Neuronal stem cell (in vitro differentiated cells): ENCODE results near the gene BAX.
A peak's percentile ranks its signal among the peaks of the same experiment; 100 is the strongest.

Experiments used
- DNase-seq: peaks from one replicate; pipeline ENCODE4 v3.0.0-alpha.2; 2013; ENCODE audit warnings: low spot score
- H2AFZ ChIP-seq: one replicate; pipeline ENCODE4 v1.6.1; 2013; ENCODE audit warnings: mild to moderate bottlenecking, low read length, inconsistent platforms
- H2AK5ac ChIP-seq: 2 replicates; pipeline ENCODE4 v1.6.1; 2013; ENCODE audit warnings: low read depth, mild to moderate bottlenecking, inconsistent platforms, low read length, moderate library complexity, mixed read lengths
- H2BK120ac ChIP-seq: 2 replicates; pipeline ENCODE4 v1.6.1; 2013; ENCODE audit warnings: low read depth, mild to moderate bottlenecking, inconsistent platforms, low read length, moderate library complexity, mixed read lengths
- H2BK12ac ChIP-seq: one replicate; pipeline ENCODE4 v1.6.1; 2013; ENCODE audit warnings: low read length, inconsistent platforms
- H2BK15ac ChIP-seq: 2 replicates; pipeline ENCODE4 v1.6.1; 2013; ENCODE audit warnings: mild to moderate bottlenecking, low read length, inconsistent platforms, mixed read lengths
- H2BK5ac ChIP-seq: one replicate; pipeline ENCODE4 v1.6.1; 2013; ENCODE audit warnings: inconsistent platforms, mild to moderate bottlenecking, low read length, moderate library complexity
- H3K14ac ChIP-seq: one replicate; pipeline ENCODE4 v1.6.1; 2013; ENCODE audit warnings: low read length, inconsistent platforms
- H3K18ac ChIP-seq: 2 replicates; pipeline ENCODE4 v1.6.1; 2013; ENCODE audit warnings: low read length, inconsistent platforms
- H3K23ac ChIP-seq: 2 replicates; pipeline ENCODE4 v1.6.1; 2013; ENCODE audit warnings: low read depth, mild to moderate bottlenecking, mixed read lengths, low read length, inconsistent platforms; ENCODE audit not compliant: poor library complexity
- H3K27ac ChIP-seq: replicated peaks from 3 replicates; pipeline ENCODE4 v1.5.1; 2013; ENCODE audit warnings: low read length, inconsistent platforms
- H3K27me3 ChIP-seq, 3 experiments: 2 replicates each; pipeline ENCODE4 v1.6.1; 2013; ENCODE audit warnings: low read length in 3 of 3, mild to moderate bottlenecking in 2 of 3, inconsistent platforms in 1 of 3, low read depth in 1 of 3, mixed read lengths in 1 of 3, moderate library complexity in 1 of 3; ENCODE audit not compliant: control insufficient read depth in 3 of 3, insufficient read depth in 3 of 3
- H3K36me3 ChIP-seq, 2 donors: replicated peaks in 1 of 2; 2 replicates each; pipeline ENCODE4 v1.6.1; 2013; ENCODE audit warnings: low read length in 2 of 2; ENCODE audit not compliant: control insufficient read depth in 2 of 2, insufficient read depth in 2 of 2
- H3K4ac ChIP-seq: 2 replicates; pipeline ENCODE4 v1.6.1; 2013; ENCODE audit warnings: inconsistent platforms, mild to moderate bottlenecking, low read length, moderate library complexity
- H3K4me1 ChIP-seq, 2 donors: 1 replicate in 1 of 2; 2 replicates in 1 of 2; pipeline ENCODE4 v1.6.1; 2013; ENCODE audit warnings: low read length in 2 of 2, low read depth in 1 of 2; ENCODE audit not compliant: control insufficient read depth in 2 of 2, insufficient read depth in 1 of 2
- H3K4me2 ChIP-seq: one replicate; pipeline ENCODE4 v1.6.1; 2013; ENCODE audit warnings: mild to moderate bottlenecking, low read length, inconsistent platforms; ENCODE audit not compliant: insufficient read depth, poor library complexity, severe bottlenecking
- H3K4me3 ChIP-seq, 2 donors: 2 replicates each; pipeline ENCODE4 v1.5.1; 2013; ENCODE audit warnings: low read length in 2 of 2, mild to moderate bottlenecking in 2 of 2, inconsistent platforms in 1 of 2, moderate library complexity in 1 of 2
- H3K79me1 ChIP-seq: one replicate; pipeline ENCODE4 v1.6.1; 2013; ENCODE audit warnings: low read depth, mild to moderate bottlenecking, inconsistent platforms, low read length, moderate library complexity
- H3K9ac ChIP-seq: one replicate; pipeline ENCODE4 v1.6.1; 2013; ENCODE audit warnings: mild to moderate bottlenecking, low read depth, low read length, inconsistent platforms; ENCODE audit not compliant: poor library complexity
- H3K9me3 ChIP-seq, 2 donors: replicated peaks in 1 of 2; 2 replicates each; pipeline versions ENCODE3 to v1.6.1; 2013; ENCODE audit warnings: low read length in 2 of 2, mild to moderate bottlenecking in 2 of 2, inconsistent platforms in 1 of 2, low read depth in 1 of 2, mixed read lengths in 1 of 2, moderate library complexity in 1 of 2; ENCODE audit not compliant: control insufficient read depth in 2 of 2, insufficient read depth in 1 of 2
- H4K8ac ChIP-seq: one replicate; pipeline ENCODE4 v1.6.1; 2013; ENCODE audit warnings: low read depth, mild to moderate bottlenecking, inconsistent platforms, low read length, moderate library complexity
- H4K91ac ChIP-seq: one replicate; pipeline ENCODE4 v1.6.1; 2013; ENCODE audit warnings: low read length, low read depth, mild to moderate bottlenecking, inconsistent platforms; ENCODE audit not compliant: poor library complexity
- WGBS, 2 donors: extraction: QIAGEN DNeasy Blood & Tissue Kit; methylation state at CpG; one replicate each; pipeline ENCODE4 v1.1.7; 2013; ENCODE audit warnings: missing lambda C conversion rate in 2 of 2, mixed read lengths in 1 of 2; ENCODE audit not compliant: insufficient read length in 2 of 2, insufficient replicate concordance in 1 of 2; ENCODE audit errors: extremely low coverage in 2 of 2; 5-methylcytosine and 5-hydroxymethylcytosine counted together

The BAX gene

DNA sequence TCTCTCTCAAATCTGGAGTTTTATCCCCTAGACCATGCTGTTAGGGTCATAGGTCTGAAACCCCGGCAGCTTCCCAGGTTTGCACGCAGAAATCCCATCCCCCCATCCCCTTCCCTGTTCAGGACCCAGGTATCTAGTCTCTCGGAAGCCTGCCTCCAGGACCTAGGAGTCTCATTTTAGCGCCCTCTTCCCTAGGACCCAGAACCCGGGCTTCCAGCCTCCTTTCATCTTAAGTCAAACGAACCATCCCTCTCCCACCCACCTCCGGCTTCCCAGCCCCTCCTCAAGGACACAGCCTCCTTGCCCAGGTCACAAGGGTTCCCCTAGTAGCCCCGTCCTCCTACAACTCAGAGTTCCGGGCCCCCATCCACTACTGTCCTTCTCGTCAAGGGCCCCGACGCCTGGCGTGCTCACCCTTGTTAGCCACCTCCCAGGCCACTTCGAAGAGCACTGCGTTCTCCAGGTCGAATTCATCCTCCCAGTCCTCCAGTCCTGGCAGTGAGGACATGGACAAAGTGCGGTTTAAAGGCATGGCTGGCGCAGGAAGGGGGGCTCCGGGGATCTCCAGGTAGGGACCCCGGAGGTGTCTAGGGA, 38.0 kb downstream of the BAX start:
- H3K23ac ChIP-seq = peak overlapping the region; percentile 89
- peak overlapping the region; percentile 89 for H3K18ac ChIP-seq
- no peaks in the 10 kb centered on the region for H3K9me3 ChIP-seq
- H3K4me1 ChIP-seq = peaks cover 7 to 14% of the 10 kb centered on the region in 2 donors
- peak overlapping the region; percentile 92 for H3K9ac ChIP-seq
- no peak overlapping the region for H2BK120ac ChIP-seq
- H4K8ac ChIP-seq = no peak overlapping the region
- peak overlapping the region; percentile 67 for H2BK5ac ChIP-seq
- H2BK12ac ChIP-seq = no peak overlapping the region
- no peak overlapping the region for H3K14ac ChIP-seq
- H3K79me1 ChIP-seq = peaks cover 12% of the 10 kb centered on the region
- DNase-seq = no peak
- H3K27ac ChIP-seq = peak overlapping the region; percentile 52
- peak overlapping the region; percentile 60 for H2AK5ac ChIP-seq
- H3K4me2 ChIP-seq = peak overlapping the region; percentile 65
- H2BK15ac ChIP-seq = peak overlapping the region; percentile 51
- H3K27me3 ChIP-seq = no peaks in the 10 kb centered on the region
- peaks cover 9 to 22% of the 10 kb centered on the region in 2 donors for H3K36me3 ChIP-seq
- H3K4me3 ChIP-seq = peak overlapping the region; percentile 60 to 85
- peak overlapping the region; percentile 78 for H2AFZ ChIP-seq
- no peak overlapping the region for H4K91ac ChIP-seq
- H3K4ac ChIP-seq = no peak overlapping the region
- no CpG with 5 or more reads among the region's 20 CpGs for WGBS, 2 donors

DNA sequence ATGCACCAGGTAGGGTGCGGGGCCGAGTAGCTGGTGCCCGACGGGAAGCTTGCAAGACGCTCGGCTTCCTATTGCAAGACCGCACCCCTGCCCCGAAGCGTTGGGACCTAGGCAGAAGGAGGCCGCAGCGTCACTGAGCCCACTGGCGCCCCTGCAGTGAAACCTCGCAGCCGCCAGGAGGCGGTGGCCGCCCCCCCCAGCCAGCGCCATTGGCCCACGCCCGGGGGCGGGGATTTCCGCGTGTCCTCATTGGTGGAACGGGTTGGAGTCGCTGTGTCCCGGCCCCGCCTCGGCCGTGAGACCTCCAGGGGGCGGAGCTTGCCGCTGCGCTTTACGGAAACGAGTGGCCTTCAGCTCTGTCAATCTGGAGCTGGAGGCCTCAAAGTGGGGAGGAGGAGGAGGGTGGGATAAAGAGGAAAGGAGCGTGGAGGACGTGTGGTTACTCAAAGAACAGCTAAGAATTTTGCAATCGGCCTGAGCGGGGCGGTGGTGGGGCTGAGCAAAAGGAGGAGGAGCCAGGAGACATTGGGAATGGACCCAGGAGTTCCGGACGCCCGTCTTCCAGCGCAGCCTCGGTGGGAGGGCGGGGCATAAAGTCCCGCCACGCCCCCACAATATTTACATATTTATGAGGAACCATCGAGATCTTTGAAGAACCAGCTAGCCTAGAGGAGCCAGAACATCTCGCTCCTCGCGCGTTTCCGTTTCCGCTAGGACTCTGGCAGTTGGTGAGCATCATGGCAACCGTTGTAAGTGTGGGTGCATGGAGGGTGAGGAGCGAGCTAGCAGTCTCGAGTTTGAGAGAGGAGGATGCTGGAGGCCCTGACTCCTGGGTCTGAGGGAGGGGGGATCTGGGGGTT, 38.7 kb downstream of the BAX start, which contains the start of the genes GYS1 and RUVBL2:
TSS of gene GYS1 (minus strand) at position 135 of the 860 bp plus-strand sequence. CDS start 197 bp downstream, outside the sequence.
TSS of gene RUVBL2 (plus strand) at position 713 of the 860 bp plus-strand sequence. CDS start at position 738, 25 bp downstream.
- Histone ChIP-seq H3K18ac (peak within 1 kb of the TSS; percentile 96), H3K4me1 (peaks cover 7 to 14% of the 10 kb centered on the region in 2 donors), H2BK15ac (peak within 1 kb of the TSS; percentile 51), H3K27me3 (no peaks in the 10 kb centered on the region), H2AFZ (peak within 1 kb of the TSS; percentile 92), H4K8ac (no peak within 1 kb of the TSS), H3K4me2 (peak within 1 kb of the TSS; percentile 98), H3K79me1 (peaks cover 12% of the 10 kb centered on the region), H3K36me3 (peaks cover 6 to 22% of the 10 kb centered on the region in 2 donors), H3K23ac (peak within 1 kb of the TSS; percentile 89), H4K91ac (peak within 1 kb of the TSS; percentile 88), H3K4ac (no peak within 1 kb of the TSS), H2BK5ac (peak within 1 kb of the TSS; percentile 67), H3K9ac (peak within 1 kb of the TSS; percentile 92), H2BK120ac (peak within 1 kb of the TSS; percentile 7), H3K14ac (no peak within 1 kb of the TSS), H3K27ac (peak within 1 kb of the TSS; percentile 92), H2BK12ac (no peak within 1 kb of the TSS), H3K9me3 (no peaks in the 10 kb centered on the region), H2AK5ac (peak within 1 kb of the TSS; percentile 60), H3K4me3 (peak within 1 kb of the TSS; percentile 60 to 91)
- peak; percentile 99 for DNase-seq
- no CpG with 5 or more reads among the region's 56 CpGs for WGBS, 2 donors

GRCh38 chr19:48994035-48994386, 39.3 kb downstream of the BAX start:
- WGBS, 2 donors = no CpG with 5 or more reads among the region's 13 CpGs
- Histone ChIP-seq H3K9ac (peak overlapping the region; percentile 88), H3K27ac (peak overlapping the region; percentile 51), H2BK15ac (no peak overlapping the region), H3K4me1 (peaks cover 7 to 14% of the 10 kb centered on the region in 2 donors), H3K9me3 (no peaks in the 10 kb centered on the region), H2AFZ (peak overlapping the region; percentile 51), H3K4ac (no peak overlapping the region), H4K91ac (peak overlapping the region; percentile 88), H3K79me1 (peaks cover 12% of the 10 kb centered on the region), H3K14ac (no peak overlapping the region), H3K23ac (peak overlapping the region; percentile 46), H4K8ac (no peak overlapping the region), H2BK5ac (no peak overlapping the region), H3K36me3 (peaks cover 3 to 17% of the 10 kb centered on the region in 2 donors), H3K4me2 (peak overlapping the region; percentile 98), H3K27me3 (no peaks in the 10 kb centered on the region), H2AK5ac (no peak overlapping the region), H3K4me3 (peak overlapping the region; percentile 60 to 91), H2BK120ac (peak overlapping the region; percentile 7), H2BK12ac (no peak overlapping the region), H3K18ac (peak overlapping the region; percentile 73)
- no peak for DNase-seq

DNA sequence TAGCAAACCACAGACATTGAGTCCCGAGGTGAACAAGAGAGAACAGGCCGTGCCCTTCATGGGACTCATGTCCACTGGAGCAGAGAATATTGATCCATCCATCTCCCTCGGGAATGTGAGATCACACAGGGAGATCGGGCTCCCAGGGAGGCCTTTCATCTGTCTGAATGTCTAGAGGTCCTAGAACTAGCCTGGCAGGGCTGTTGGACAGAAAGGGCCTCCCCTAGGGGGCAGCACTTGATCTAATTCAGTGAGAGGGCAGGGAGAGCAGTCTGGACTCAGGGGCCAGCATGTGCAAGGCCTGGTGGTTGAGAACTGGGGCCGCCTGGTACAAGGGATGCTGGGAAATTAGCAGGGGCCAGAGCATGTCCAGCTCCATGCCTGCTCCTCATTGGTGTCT, 43.3 kb downstream of the BAX start:
- Histone ChIP-seq H3K14ac (no peak overlapping the region), H2BK120ac (no peak overlapping the region), H3K4me1 (peaks cover 2 to 8% of the 10 kb centered on the region in 2 donors), H3K18ac (no peak overlapping the region), H3K36me3 (peaks cover 1 to 16% of the 10 kb centered on the region in 2 donors), H3K9ac (no peak overlapping the region), H2BK12ac (no peak overlapping the region), H3K4me3 (no peak overlapping the region), H3K4me2 (no peak overlapping the region), H2AFZ (no peak overlapping the region), H2BK5ac (no peak overlapping the region), H3K27me3 (no peaks in the 10 kb centered on the region), H3K79me1 (peaks cover 4% of the 10 kb centered on the region), H3K4ac (no peak overlapping the region), H3K27ac (no peak overlapping the region), H2AK5ac (no peak overlapping the region), H2BK15ac (no peak overlapping the region), H3K9me3 (no peaks in the 10 kb centered on the region), H4K8ac (no peak overlapping the region), H3K23ac (no peak overlapping the region), H4K91ac (no peak overlapping the region)
- peak; percentile 43 for DNase-seq
- WGBS, 2 donors = no CpG with 5 or more reads among the region's 5 CpGs
